CD4-positive, alpha-beta T cell (primary cell): ENCODE measurements around the gene ALKBH3. TPM values are rescaled to one million over a fixed set of nuclear protein-coding genes. Genes with fewer than 3 reads are reported as not detected.

Experiments
- ATAC-seq: fragments of 200-7000 bp; cut with Tn5 transposase; one replicate; pipeline ENCODE4 v1.10.0; 2022; ENCODE audit warnings: mild to moderate bottlenecking; ENCODE audit not compliant: poor library complexity
- CTCF ChIA-PET: fragments of 350-600 bp; sonication (Branson Sonifier 250); formaldehyde crosslinking; loops from one replicate; lab custom pipeline; 2021; ENCODE audit warnings: antibody characterized with exemption, inconsistent platforms; lab: Charles Lee
- POLR2A ChIA-PET: fragments of 350-600 bp; sonication (Branson Sonifier 250); formaldehyde crosslinking; loops from one replicate; lab custom pipeline; 2021; ENCODE audit warnings: antibody characterized with exemption, inconsistent platforms; lab: Charles Lee
- DNase-seq, 14 experiments: peaks; one replicate each; pipeline ENCODE4 v3.0.0-alpha.2; 2013 to 2020; ENCODE audit warnings: mixed read lengths in 2 of 14
- H3K27ac ChIP-seq, 2 donors: one replicate each; pipeline versions ENCODE4 v1.5.1 to v1.7.0; 2013; ENCODE audit warnings: low read length in 2 of 2, low read depth in 1 of 2, mild to moderate bottlenecking in 1 of 2
- H3K27me3 ChIP-seq, 2 experiments: 1 replicate in 1 of 2; 2 replicates in 1 of 2; pipeline versions ENCODE4 v1.6.1 to v1.7.0; 2013; ENCODE audit warnings: low read length in 2 of 2, control low read depth in 1 of 2, mild to moderate bottlenecking in 1 of 2, moderate library complexity in 1 of 2; ENCODE audit not compliant: insufficient read depth in 2 of 2, control insufficient read depth in 1 of 2
- H3K36me3 ChIP-seq: one replicate; pipeline ENCODE4 v1.6.1; 2013; ENCODE audit warnings: low read length, control low read depth; ENCODE audit not compliant: insufficient read depth
- H3K4me1 ChIP-seq: one replicate; pipeline ENCODE4 v1.6.1; 2013; ENCODE audit warnings: low read length, control low read depth; ENCODE audit not compliant: insufficient read depth
- H3K4me3 ChIP-seq: one replicate; pipeline ENCODE4 v1.5.1; 2013; ENCODE audit warnings: mild to moderate bottlenecking, low read length, moderate library complexity
- H3K9me3 ChIP-seq, 2 experiments: 1 replicate in 1 of 2; 2 replicates in 1 of 2; pipeline versions ENCODE4 v1.6.1 to v1.7.0; 2013; ENCODE audit warnings: low read length in 2 of 2, mild to moderate bottlenecking in 2 of 2, control low read depth in 1 of 2, moderate library complexity in 1 of 2; ENCODE audit not compliant: control insufficient read depth in 1 of 2, insufficient read depth in 1 of 2
- H3K27ac Mint-ChIP-seq: one replicate; pipeline ENCODE4 v1.8.0; 2020; ENCODE audit warnings: mixed read lengths
- H3K27me3 Mint-ChIP-seq: one replicate; pipeline ENCODE4 v1.8.0; 2021; ENCODE audit warnings: mixed read lengths
- H3K36me3 Mint-ChIP-seq: one replicate; pipeline ENCODE4 v1.8.0; 2021; ENCODE audit warnings: low read depth, mixed read lengths
- H3K4me1 Mint-ChIP-seq: one replicate; pipeline ENCODE4 v1.8.0; 2021; ENCODE audit warnings: low read depth, mixed read lengths
- H3K4me3 Mint-ChIP-seq: one replicate; pipeline ENCODE4 v1.8.0; 2020; ENCODE audit warnings: mild to moderate bottlenecking, mixed read lengths
- H3K9me3 Mint-ChIP-seq: one replicate; pipeline ENCODE4 v1.8.0; 2020; ENCODE audit warnings: mixed read lengths
- CTCF ChIP-seq: fragments of 200-600 bp; IDR thresholded peaks from one replicate; pipeline ENCODE4 v1.8.0; 2022; ENCODE audit warnings: antibody characterized with exemption, mild to moderate bottlenecking
- intact Hi-C, 2 experiments: fragments of 100-400 bp; cut with DNase I in 1 of 2; cut with micrococcal nuclease in 1 of 2; formaldehyde crosslinking; loops; one replicate each; pipeline versions ENCODE4 v1.15.1 to v1.9.0; 2023 to 2025; cut with DNase I, micrococcal nuclease
- total RNA-seq, 174 experiments: library from RNA in 2 of 174; stranded (reverse) in 2 of 174; gene quantifications; one replicate each; pipeline ENCODE4 v1.2.3 and lab custom pipeline; 2021 to 2026

The ALKBH3 gene
- total RNA-seq, 2 experiments from 2014 or later, result 16.7 to 17.2 TPM

GRCh38 chr11:43933608-43934551 is 53.2 kb downstream of the ALKBH3 start:
- ATAC-seq (no peak), DNase-seq (no peak)
- H3K4me1 Mint-ChIP-seq, result no peaks in the 10 kb centered on the region
- H3K27ac Mint-ChIP-seq, result no peak overlapping the region
- H3K36me3 ChIP-seq, result no peaks in the 10 kb centered on the region
- H3K27ac ChIP-seq, result no peak overlapping the region
- ChIA-PET CTCF (no interaction called here), POLR2A (no interaction called here)
- no peak overlapping the region for H3K4me3 Mint-ChIP-seq
- peaks cover 31% of the 10 kb centered on the region for H3K27me3 Mint-ChIP-seq
- no peaks in the 10 kb centered on the region for H3K4me1 ChIP-seq
- intact Hi-C loops, result no loop called here
- TF ChIP-seq CTCF, result no peak
- peaks cover 3 to 7% of the 10 kb centered on the region in 2 experiments for H3K27me3 ChIP-seq
- H3K9me3 ChIP-seq, result no peaks in the 10 kb centered on the region
- H3K4me3 ChIP-seq, result no peak overlapping the region
- H3K36me3 Mint-ChIP-seq, result no peaks in the 10 kb centered on the region
- no peaks in the 10 kb centered on the region for H3K9me3 Mint-ChIP-seq

GRCh38 chr11:43934601-43935423 is 54.2 kb downstream of the ALKBH3 start:
- TF ChIP-seq CTCF, result no peak
- H3K36me3 Mint-ChIP-seq, result no peaks in the 10 kb centered on the region
- no peak overlapping the region for H3K4me3 Mint-ChIP-seq
- peaks cover 38% of the 10 kb centered on the region for H3K27me3 Mint-ChIP-seq
- Histone ChIP-seq H3K27ac (no peak overlapping the region), H3K36me3 (no peaks in the 10 kb centered on the region), H3K4me3 (no peak overlapping the region), H3K27me3 (peaks cover 3 to 7% of the 10 kb centered on the region in 2 experiments), H3K9me3 (no peaks in the 10 kb centered on the region), H3K4me1 (no peaks in the 10 kb centered on the region)
- ATAC-seq (no peak), DNase-seq (no peak)
- ChIA-PET POLR2A (no interaction called here), CTCF (no interaction called here)
- no peak overlapping the region for H3K27ac Mint-ChIP-seq
- H3K9me3 Mint-ChIP-seq, result no peaks in the 10 kb centered on the region
- intact Hi-C loops, result no loop called here
- H3K4me1 Mint-ChIP-seq, result no peaks in the 10 kb centered on the region

GRCh38 chr11:43935424-43935979 is 54.9 kb downstream of the ALKBH3 start:
- ChIA-PET CTCF (no interaction called here), POLR2A (no interaction called here)
- H3K36me3 Mint-ChIP-seq, result no peaks in the 10 kb centered on the region
- peaks cover 41% of the 10 kb centered on the region for H3K27me3 Mint-ChIP-seq
- H3K4me1 Mint-ChIP-seq, result no peaks in the 10 kb centered on the region
- no peak for TF ChIP-seq CTCF
- Histone ChIP-seq H3K9me3 (no peaks in the 10 kb centered on the region), H3K36me3 (no peaks in the 10 kb centered on the region), H3K4me3 (no peak overlapping the region), H3K4me1 (no peaks in the 10 kb centered on the region), H3K27me3 (peaks cover 5 to 7% of the 10 kb centered on the region in 2 experiments), H3K27ac (no peak overlapping the region)
- no peaks in the 10 kb centered on the region for H3K9me3 Mint-ChIP-seq
- H3K27ac Mint-ChIP-seq, result no peak overlapping the region
- no peak for ATAC-seq
- intact Hi-C loops, result no loop called here
- H3K4me3 Mint-ChIP-seq, result no peak overlapping the region
- DNase-seq, result no peak
